ENCODE data around the gene FAM174B. TPM values are rescaled to one million over a fixed set of nuclear protein-coding genes. Genes with fewer than 3 reads are reported as not detected.

The FAM174B gene
- total RNA-seq, 1 experiment from 2014 or later = 0.30 TPM

GRCh38 chr15:92603278-92603677 lies 52.3 kb downstream of the FAM174B start:
- DNase-seq (ENCODE audit: low read depth, low spot score) (no peak), ATAC-seq (no peak)
- H3K27me3 ChIP-seq (ENCODE audit: insufficient read depth, low read length) = peaks cover 58% of the 10 kb centered on the region
- H3K79me2 ChIP-seq (ENCODE audit: insufficient read depth, low read length) = no peaks in the 10 kb centered on the region
- H3K9me3 ChIP-seq (ENCODE audit: control insufficient read depth in 1 of 2, insufficient read depth in 1 of 2, low read depth in 1 of 2, low read length in 2 of 2) = no peaks in the 10 kb centered on the region
- TF ChIP-seq, protein P1, sequence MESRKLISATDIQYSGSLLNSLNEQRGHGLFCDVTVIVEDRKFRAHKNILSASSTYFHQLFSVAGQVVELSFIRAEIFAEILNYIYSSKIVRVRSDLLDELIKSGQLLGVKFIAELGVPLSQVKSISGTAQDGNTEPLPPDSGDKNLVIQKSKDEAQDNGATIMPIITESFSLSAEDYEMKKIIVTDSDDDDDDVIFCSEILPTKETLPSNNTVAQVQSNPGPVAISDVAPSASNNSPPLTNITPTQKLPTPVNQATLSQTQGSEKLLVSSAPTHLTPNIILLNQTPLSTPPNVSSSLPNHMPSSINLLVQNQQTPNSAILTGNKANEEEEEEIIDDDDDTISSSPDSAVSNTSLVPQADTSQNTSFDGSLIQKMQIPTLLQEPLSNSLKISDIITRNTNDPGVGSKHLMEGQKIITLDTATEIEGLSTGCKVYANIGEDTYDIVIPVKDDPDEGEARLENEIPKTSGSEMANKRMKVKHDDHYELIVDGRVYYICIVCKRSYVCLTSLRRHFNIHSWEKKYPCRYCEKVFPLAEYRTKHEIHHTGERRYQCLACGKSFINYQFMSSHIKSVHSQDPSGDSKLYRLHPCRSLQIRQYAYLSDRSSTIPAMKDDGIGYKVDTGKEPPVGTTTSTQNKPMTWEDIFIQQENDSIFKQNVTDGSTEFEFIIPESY (IDR thresholded peaks at IDR 0.05; ENCODE audit: extremely low read depth, insufficient replicate concordance, low read length) = no peak
- no peak for TF ChIP-seq ATF3 (IDR thresholded peaks at IDR 0.05)
- no peak for TF ChIP-seq POLR2AphosphoS5 (IDR thresholded peaks at IDR 0.05; ENCODE audit: low read depth, low read length)
- TF ChIP-seq SP1 (IDR thresholded peaks at IDR 0.05; ENCODE audit: low read depth) = no peak
- no peak for TF ChIP-seq TCF7L2 (IDR thresholded peaks at IDR 0.05; ENCODE audit: borderline replicate concordance, extremely low read depth, insufficient read depth, insufficient read length)
- no peak for TF ChIP-seq CEBPB (IDR thresholded peaks at IDR 0.05; ENCODE audit: low read depth)
- TF ChIP-seq YY1 (IDR thresholded peaks at IDR 0.05; ENCODE audit: extremely low read depth, insufficient replicate concordance, low read depth, low read length) = no peak
- TF ChIP-seq REST (IDR thresholded peaks at IDR 0.05; ENCODE audit: low read depth) = no peak
- no peak for TF ChIP-seq JUND (IDR thresholded peaks at IDR 0.05)
- TF ChIP-seq ZFX (IDR thresholded peaks at IDR 0.05) = no peak
- no peak for TF ChIP-seq ELF1 (IDR thresholded peaks at IDR 0.05; ENCODE audit: borderline replicate concordance, low read depth)
- TF ChIP-seq EZH2phosphoT487 (IDR thresholded peaks at IDR 0.05; ENCODE audit: borderline replicate concordance) = no peak
- no peaks in the 10 kb centered on the region for H4K20me1 ChIP-seq (ENCODE audit: insufficient read depth)
- ChIA-PET CTCF (no interaction called here), POLR2A (no interaction called here), RAD21 (ENCODE audit: low non-redundant PET in 1 of 2, low total read pairs in 2 of 2, uncharacterized antibody in 2 of 2, unreplicated experiment in 2 of 2) (no interaction called here)
- H3K4me1 ChIP-seq (ENCODE audit: control insufficient read depth in 1 of 2, insufficient read depth in 2 of 2, low read length in 2 of 2) = no peaks in the 10 kb centered on the region
- no peaks in the 10 kb centered on the region for H3K9me2 ChIP-seq (ENCODE audit: insufficient read depth)
- no peak overlapping the region for H2AFZ ChIP-seq (ENCODE audit: low read depth, low read length, poor library complexity, severe bottlenecking)
- intact Hi-C loops (cut with micrococcal nuclease) = no loop called here
- H3K9ac ChIP-seq (ENCODE audit: low read length) = no peak overlapping the region
- H3K36me3 ChIP-seq (ENCODE audit: control insufficient read depth in 1 of 2, insufficient read depth in 2 of 2, low read length in 2 of 2) = no peaks in the 10 kb centered on the region
- H3K4me2 ChIP-seq (ENCODE audit: low read length) = no peak overlapping the region
- no peak overlapping the region for H3K4me3 ChIP-seq (replicated peaks in 1 of 2; ENCODE audit: low read depth in 1 of 2, low read length in 2 of 2)
- H3K27ac ChIP-seq (ENCODE audit: low read depth, low read length) = no peak overlapping the region
- no TSS peak for BruUV-seq (replicated peaks)

Measured in HCT116 (cell line).